ENCODE data around the gene HS3ST6. TPM values are rescaled to one million over a fixed set of nuclear protein-coding genes. Genes with fewer than 3 reads are reported as not detected.

The HS3ST6 gene
- total and polyA plus RNA-seq, 2 of the 13 experiments (the other 11 are each of a cell fraction or from before 2014, with no cell fraction given), result not detected

DNA sequence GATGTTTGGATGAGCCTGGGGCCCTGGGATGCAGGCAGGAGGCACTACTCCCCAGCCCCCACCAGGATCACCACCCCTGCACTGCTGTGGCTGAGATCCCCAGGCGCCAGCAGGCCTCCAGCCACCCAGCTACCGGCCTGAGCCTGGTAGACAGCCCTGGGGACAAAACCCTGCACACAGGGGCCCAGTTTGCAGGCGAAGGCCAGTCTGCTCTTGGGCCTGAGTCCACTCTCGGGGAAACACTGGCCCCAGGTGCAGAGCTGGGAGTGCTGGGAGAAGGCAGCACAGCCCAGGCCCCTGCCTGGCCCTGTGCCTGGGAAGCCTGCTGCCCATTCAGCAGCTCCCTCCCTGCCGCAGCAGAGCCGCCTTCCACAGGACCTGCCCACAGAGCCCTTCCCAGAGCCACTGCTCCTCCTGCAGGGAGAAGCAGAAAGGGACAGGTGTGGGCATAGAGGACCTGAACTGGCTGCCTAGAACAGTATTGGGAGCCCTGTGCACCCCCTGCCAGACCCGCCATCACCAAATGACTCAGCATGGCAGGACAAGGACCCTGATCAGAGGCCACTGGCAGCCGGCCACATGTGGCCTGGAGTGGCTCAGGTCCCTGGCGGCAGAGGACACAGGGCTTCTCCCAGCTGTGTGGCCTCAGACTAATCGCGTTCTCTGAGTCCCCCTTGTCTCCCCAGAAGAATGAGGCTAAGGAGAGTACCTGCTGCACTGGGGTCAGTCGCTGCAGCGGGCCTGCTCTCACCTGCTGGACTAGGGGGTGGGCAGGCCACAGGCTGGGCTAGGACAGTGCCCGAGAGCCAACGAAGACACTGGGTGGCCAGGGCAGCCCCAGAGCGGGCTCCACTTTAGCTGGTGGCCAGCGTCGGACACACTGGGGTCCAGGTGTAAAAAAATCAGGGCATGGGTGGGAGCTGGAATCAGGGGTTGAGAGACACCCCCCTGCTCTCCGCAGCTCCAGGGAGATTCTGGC, 14.1 kb upstream of the HS3ST6 start (continued):
- TF ChIP-seq TBP (CRISPR knock-in tag; IDR thresholded peaks at IDR 0.05) (no peak), ATAD3A (CRISPR knock-in tag; IDR thresholded peaks at IDR 0.05) (no peak), HOXA9 (CRISPR knock-in tag; IDR thresholded peaks at IDR 0.05; ENCODE audit: borderline replicate concordance) (no peak), ZBTB3 (CRISPR knock-in tag; IDR thresholded peaks at IDR 0.05; ENCODE audit: borderline replicate concordance, low read depth) (no peak), ZMYM3 (CRISPR knock-in tag; IDR thresholded peaks at IDR 0.05) (peak; percentile 79), KLF15 (CRISPR knock-in tag; IDR thresholded peaks at IDR 0.05; ENCODE audit: borderline replicate concordance) (no peak), NPAS2 (CRISPR knock-in tag; IDR thresholded peaks at IDR 0.05; ENCODE audit: borderline replicate concordance) (no peak), SOX5 (CRISPR knock-in tag; IDR thresholded peaks at IDR 0.05; ENCODE audit: borderline replicate concordance) (no peak), IKZF1 (IDR thresholded peaks at IDR 0.05) (no peak), MLLT10 (CRISPR knock-in tag; IDR thresholded peaks at IDR 0.05) (no peak), MAZ (IDR thresholded peaks at IDR 0.05; ENCODE audit: borderline replicate concordance, low read depth, low read length) (no peak), MAZ (CRISPR knock-in tag; IDR thresholded peaks at IDR 0.05; ENCODE audit: low read depth) (0 out of 2 replicates have a peak, but pooled peaks have one; percentile 45), ZKSCAN1 (IDR thresholded peaks at IDR 0.05; ENCODE audit: low read length) (no peak), SMARCC2 (IDR thresholded peaks at IDR 0.05) (no peak)
- TF ChIP-seq, protein P1, sequence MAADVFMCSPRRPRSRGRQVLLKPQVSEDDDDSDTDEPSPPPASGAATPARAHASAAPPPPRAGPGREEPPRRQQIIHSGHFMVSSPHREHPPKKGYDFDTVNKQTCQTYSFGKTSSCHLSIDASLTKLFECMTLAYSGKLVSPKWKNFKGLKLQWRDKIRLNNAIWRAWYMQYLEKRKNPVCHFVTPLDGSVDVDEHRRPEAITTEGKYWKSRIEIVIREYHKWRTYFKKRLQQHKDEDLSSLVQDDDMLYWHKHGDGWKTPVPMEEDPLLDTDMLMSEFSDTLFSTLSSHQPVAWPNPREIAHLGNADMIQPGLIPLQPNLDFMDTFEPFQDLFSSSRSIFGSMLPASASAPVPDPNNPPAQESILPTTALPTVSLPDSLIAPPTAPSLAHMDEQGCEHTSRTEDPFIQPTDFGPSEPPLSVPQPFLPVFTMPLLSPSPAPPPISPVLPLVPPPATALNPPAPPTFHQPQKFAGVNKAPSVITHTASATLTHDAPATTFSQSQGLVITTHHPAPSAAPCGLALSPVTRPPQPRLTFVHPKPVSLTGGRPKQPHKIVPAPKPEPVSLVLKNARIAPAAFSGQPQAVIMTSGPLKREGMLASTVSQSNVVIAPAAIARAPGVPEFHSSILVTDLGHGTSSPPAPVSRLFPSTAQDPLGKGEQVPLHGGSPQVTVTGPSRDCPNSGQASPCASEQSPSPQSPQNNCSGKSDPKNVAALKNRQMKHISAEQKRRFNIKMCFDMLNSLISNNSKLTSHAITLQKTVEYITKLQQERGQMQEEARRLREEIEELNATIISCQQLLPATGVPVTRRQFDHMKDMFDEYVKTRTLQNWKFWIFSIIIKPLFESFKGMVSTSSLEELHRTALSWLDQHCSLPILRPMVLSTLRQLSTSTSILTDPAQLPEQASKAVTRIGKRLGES (CRISPR knock-in tag; IDR thresholded peaks at IDR 0.05; ENCODE audit: borderline replicate concordance), result no peak
- TF ChIP-seq, protein P2, sequence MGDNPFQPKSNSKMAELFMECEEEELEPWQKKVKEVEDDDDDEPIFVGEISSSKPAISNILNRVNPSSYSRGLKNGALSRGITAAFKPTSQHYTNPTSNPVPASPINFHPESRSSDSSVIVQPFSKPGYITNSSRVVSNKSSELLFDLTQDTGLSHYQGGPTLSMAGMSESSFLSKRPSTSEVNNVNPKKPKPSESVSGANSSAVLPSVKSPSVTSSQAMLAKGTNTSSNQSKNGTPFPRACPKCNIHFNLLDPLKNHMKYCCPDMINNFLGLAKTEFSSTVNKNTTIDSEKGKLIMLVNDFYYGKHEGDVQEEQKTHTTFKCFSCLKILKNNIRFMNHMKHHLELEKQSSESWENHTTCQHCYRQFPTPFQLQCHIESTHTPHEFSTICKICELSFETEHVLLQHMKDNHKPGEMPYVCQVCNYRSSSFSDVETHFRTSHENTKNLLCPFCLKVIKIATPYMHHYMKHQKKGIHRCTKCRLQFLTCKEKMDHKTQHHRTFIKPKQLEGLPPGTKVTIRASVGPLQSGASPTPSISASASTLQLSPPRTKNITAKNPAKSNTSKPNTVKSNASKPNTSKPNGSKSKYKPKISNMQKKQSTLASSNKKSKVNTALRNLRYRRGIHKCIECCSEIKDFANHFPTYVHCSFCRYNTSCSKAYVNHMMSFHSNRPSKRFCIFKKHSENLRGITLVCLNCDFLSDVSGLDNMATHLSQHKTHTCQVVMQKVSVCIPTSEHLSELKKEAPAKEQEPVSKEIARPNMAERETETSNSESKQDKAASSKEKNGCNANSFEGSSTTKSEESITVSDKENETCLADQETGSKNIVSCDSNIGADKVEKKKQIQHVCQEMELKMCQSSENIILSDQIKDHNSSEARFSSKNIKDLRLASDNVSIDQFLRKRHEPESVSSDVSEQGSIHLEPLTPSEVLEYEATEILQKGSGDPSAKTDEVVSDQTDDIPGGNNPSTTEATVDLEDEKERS (CRISPR knock-in tag; IDR thresholded peaks at IDR 0.05), result no peak
- TF ChIP-seq, protein P3, sequence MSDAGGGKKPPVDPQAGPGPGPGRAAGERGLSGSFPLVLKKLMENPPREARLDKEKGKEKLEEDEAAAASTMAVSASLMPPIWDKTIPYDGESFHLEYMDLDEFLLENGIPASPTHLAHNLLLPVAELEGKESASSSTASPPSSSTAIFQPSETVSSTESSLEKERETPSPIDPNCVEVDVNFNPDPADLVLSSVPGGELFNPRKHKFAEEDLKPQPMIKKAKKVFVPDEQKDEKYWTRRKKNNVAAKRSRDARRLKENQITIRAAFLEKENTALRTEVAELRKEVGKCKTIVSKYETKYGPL (CRISPR knock-in tag; IDR thresholded peaks at IDR 0.05), result no peak
- TF ChIP-seq, protein P4, sequence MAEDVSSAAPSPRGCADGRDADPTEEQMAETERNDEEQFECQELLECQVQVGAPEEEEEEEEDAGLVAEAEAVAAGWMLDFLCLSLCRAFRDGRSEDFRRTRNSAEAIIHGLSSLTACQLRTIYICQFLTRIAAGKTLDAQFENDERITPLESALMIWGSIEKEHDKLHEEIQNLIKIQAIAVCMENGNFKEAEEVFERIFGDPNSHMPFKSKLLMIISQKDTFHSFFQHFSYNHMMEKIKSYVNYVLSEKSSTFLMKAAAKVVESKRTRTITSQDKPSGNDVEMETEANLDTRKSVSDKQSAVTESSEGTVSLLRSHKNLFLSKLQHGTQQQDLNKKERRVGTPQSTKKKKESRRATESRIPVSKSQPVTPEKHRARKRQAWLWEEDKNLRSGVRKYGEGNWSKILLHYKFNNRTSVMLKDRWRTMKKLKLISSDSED (CRISPR knock-in tag; IDR thresholded peaks at IDR 0.05), result no peak
- TF ChIP-seq, protein P5, sequence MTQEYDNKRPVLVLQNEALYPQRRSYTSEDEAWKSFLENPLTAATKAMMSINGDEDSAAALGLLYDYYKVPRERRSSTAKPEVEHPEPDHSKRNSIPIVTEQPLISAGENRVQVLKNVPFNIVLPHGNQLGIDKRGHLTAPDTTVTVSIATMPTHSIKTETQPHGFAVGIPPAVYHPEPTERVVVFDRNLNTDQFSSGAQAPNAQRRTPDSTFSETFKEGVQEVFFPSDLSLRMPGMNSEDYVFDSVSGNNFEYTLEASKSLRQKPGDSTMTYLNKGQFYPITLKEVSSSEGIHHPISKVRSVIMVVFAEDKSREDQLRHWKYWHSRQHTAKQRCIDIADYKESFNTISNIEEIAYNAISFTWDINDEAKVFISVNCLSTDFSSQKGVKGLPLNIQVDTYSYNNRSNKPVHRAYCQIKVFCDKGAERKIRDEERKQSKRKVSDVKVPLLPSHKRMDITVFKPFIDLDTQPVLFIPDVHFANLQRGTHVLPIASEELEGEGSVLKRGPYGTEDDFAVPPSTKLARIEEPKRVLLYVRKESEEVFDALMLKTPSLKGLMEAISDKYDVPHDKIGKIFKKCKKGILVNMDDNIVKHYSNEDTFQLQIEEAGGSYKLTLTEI (CRISPR knock-in tag; conservative IDR thresholded peaks at IDR 0.05), result no peak
